ENCODE results near the gene NADSYN1.

- TF ChIP-seq CTCF (IDR thresholded peaks at IDR 0.05; ENCODE audit: borderline replicate concordance, extremely low read depth, low read length, poor library complexity, severe bottlenecking) (no peak), EZH2 (IDR thresholded peaks at IDR 0.05; ENCODE audit: borderline replicate concordance, low read depth, low read length, severe bottlenecking) (no peak)
Measured at GRCh38 chr11:71437879-71438278, 15.1 kb upstream of the NADSYN1 start.

Data from DND-41 (cell line).